ENCODE data around the gene TYROBP.

GRCh38 chr19:35932291-35932936 is 24.3 kb upstream of the TYROBP start:
- no peak for TF ChIP-seq CTCF (IDR thresholded peaks at IDR 0.05)
- TF ChIP-seq POLR2A (IDR thresholded peaks at IDR 0.05) = no peak
- TF ChIP-seq EP300 (IDR thresholded peaks at IDR 0.05) = no peak
